GM18507 (cell line): ENCODE measurements around the gene SLC24A3.

Experiments used
- DNase-seq: peaks from one replicate; pipeline ENCODE4 v3.0.0; 2011; ENCODE audit warnings: low read depth; ENCODE audit not compliant: insufficient read length; ENCODE audit errors: extremely low spot score
- FAIRE-seq: peaks from 2 replicates; lab custom pipeline; 2011; peaks lifted over from hg19 to GRCh38; lab: Jason Lieb, UNC

The SLC24A3 gene

GRCh38 chr20:19367591-19367990 lies 155.1 kb downstream of the SLC24A3 start:
- FAIRE-seq (no peak), DNase-seq (no peak)

- FAIRE-seq (no peak), DNase-seq (no peak)
Observed at GRCh38 chr20:19368351-19368750, 155.9 kb downstream of the SLC24A3 start.

- FAIRE-seq: no peak
Observed at GRCh38 chr20:19370076-19371075, 157.9 kb downstream of the SLC24A3 start.

GRCh38 chr20:19371112-19371511 lies 158.7 kb downstream of the SLC24A3 start:
- DNase-seq: no peak
- FAIRE-seq: no peak

More at GRCh38 chr20:19370076-19371075, 157.9 kb downstream of the SLC24A3 start:
- DNase-seq: no peak

GRCh38 chr20:19374216-19374615 lies 161.8 kb downstream of the SLC24A3 start:
- DNase-seq: no peak
- no peak for FAIRE-seq

GRCh38 chr20:19375395-19375794 lies 163.0 kb downstream of the SLC24A3 start:
- FAIRE-seq (no peak), DNase-seq (no peak)

GRCh38 chr20:19375801-19376200 lies 163.4 kb downstream of the SLC24A3 start:
- FAIRE-seq: no peak
- no peak for DNase-seq

- DNase-seq (no peak), FAIRE-seq (no peak)
Observed at GRCh38 chr20:19376451-19377229, 164.2 kb downstream of the SLC24A3 start.

GRCh38 chr20:19378058-19378457 lies 165.6 kb downstream of the SLC24A3 start:
- DNase-seq (no peak), FAIRE-seq (no peak)

GRCh38 chr20:19380211-19380610 lies 167.8 kb downstream of the SLC24A3 start:
- no peak for DNase-seq
- FAIRE-seq: no peak

GRCh38 chr20:19381947-19382346 lies 169.5 kb downstream of the SLC24A3 start:
- FAIRE-seq (no peak), DNase-seq (no peak)

- no peak for DNase-seq
Observed at GRCh38 chr20:19382386-19383340, 170.2 kb downstream of the SLC24A3 start.

GRCh38 chr20:19384940-19385339 lies 172.5 kb downstream of the SLC24A3 start:
- DNase-seq (no peak), FAIRE-seq (no peak)

More at GRCh38 chr20:19382386-19383340, 170.2 kb downstream of the SLC24A3 start:
- no peak for FAIRE-seq

- FAIRE-seq: no peak
- no peak for DNase-seq
Observed at GRCh38 chr20:19387251-19387650, 174.8 kb downstream of the SLC24A3 start.

- DNase-seq (no peak), FAIRE-seq (no peak)
Observed at GRCh38 chr20:19392344-19393130, 180.1 kb downstream of the SLC24A3 start.

- FAIRE-seq (no peak), DNase-seq (no peak)
Observed at GRCh38 chr20:19396460-19397081, 184.1 kb downstream of the SLC24A3 start.

- no peak for DNase-seq
- no peak for FAIRE-seq
Observed at GRCh38 chr20:19397226-19397625, 184.8 kb downstream of the SLC24A3 start.

- DNase-seq (no peak), FAIRE-seq (no peak)
Observed at GRCh38 chr20:19397666-19398065, 185.2 kb downstream of the SLC24A3 start.
